ENCODE data around the gene MMP17. TPM values are rescaled to one million over a fixed set of nuclear protein-coding genes. Genes with fewer than 3 reads are reported as not detected.

MMP17 gene
- polyA plus RNA-seq, 2 donors = 1.8 to 2.0 TPM

DNA sequence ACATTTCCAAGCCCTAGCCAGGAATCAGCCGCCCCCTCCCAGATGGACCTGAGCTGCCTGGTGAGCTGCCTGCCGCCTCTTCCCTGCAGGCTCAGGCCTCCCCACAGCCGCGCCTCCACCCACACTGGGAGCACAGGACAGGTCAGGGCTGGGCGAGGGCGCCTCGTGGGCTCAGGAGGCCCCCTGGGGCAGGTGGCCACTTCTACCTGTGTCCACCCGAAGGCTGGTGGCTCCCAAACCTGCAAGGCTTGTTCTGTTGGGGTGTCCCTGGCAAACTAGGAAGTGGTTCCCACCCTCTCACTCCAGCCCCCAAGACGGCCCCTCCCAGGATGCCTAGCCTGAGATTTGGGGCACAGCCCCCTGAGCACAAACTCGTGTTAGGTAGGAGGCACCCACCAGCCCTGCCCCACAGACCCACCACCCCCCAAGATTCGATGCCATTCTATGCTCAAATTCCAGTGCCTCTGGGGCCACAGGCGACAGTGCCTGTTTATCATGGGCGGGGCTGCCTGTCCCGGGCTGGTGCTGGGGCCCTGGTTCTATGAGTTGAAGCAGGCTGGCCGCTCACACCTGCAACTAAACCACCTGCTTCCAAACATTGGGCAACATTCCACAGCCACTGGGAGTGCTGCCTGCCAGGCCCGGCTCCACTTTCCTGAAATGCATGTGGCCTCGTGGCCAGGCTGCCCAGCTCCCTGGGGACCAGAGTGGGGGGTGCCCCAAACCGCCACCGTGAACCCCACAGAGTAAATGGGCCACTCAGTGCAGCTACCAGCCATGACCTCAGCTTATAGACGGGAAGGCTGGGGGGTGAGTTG is 6.8 kb downstream of the MMP17 start:
- no peaks in the 10 kb centered on the region for H3K36me3 ChIP-seq (ENCODE audit: control insufficient read depth in 2 of 2, insufficient read depth in 2 of 2, low read length in 1 of 2)
- H3K27me3 ChIP-seq (ENCODE audit: control insufficient read depth in 1 of 2, insufficient read depth in 2 of 2, low read length in 2 of 2) = peaks cover 0 to 3% of the 10 kb centered on the region in 2 donors
- H3K4me1 ChIP-seq (ENCODE audit: control insufficient read depth in 2 of 2, insufficient read depth in 2 of 2, low read length in 1 of 2) = peaks cover 3 to 20% of the 10 kb centered on the region in 2 donors
- no peak overlapping the region for H3K27ac ChIP-seq (ENCODE audit: low read depth in 2 of 2, low read length in 1 of 2)
- H3K9me3 ChIP-seq (ENCODE audit: control insufficient read depth in 2 of 2, insufficient read depth in 1 of 2, low read depth in 1 of 2, low read length in 1 of 2) = no peaks in the 10 kb centered on the region
- no peak overlapping the region for H3K4me3 ChIP-seq (ENCODE audit: low read depth in 1 of 2, low read length in 2 of 2)
- WGBS, 2 donors = 56 to 58% methylated on average over 19 to 20 of the region's 20 CpGs

- Histone ChIP-seq H3K27ac (ENCODE audit: low read depth in 2 of 2, low read length in 1 of 2) (no peak overlapping the region), H3K4me3 (ENCODE audit: low read depth in 1 of 2, low read length in 2 of 2) (no peak overlapping the region), H3K36me3 (ENCODE audit: control insufficient read depth in 2 of 2, insufficient read depth in 2 of 2, low read length in 1 of 2) (no peaks in the 10 kb centered on the region), H3K4me1 (ENCODE audit: control insufficient read depth in 2 of 2, insufficient read depth in 2 of 2, low read length in 1 of 2) (peaks cover 3 to 17% of the 10 kb centered on the region in 2 donors), H3K27me3 (ENCODE audit: control insufficient read depth in 1 of 2, insufficient read depth in 2 of 2, low read length in 2 of 2) (peaks cover 0 to under 1% of the 10 kb centered on the region in 2 donors), H3K9me3 (ENCODE audit: control insufficient read depth in 2 of 2, insufficient read depth in 1 of 2, low read depth in 1 of 2, low read length in 1 of 2) (no peaks in the 10 kb centered on the region)
- 74 to 78% methylated on average over 7 of the region's 7 CpGs for WGBS, 2 donors
These were observed 7.5 kb downstream of the MMP17 start for GRCh38 chr12:131835616-131836171.

DNA sequence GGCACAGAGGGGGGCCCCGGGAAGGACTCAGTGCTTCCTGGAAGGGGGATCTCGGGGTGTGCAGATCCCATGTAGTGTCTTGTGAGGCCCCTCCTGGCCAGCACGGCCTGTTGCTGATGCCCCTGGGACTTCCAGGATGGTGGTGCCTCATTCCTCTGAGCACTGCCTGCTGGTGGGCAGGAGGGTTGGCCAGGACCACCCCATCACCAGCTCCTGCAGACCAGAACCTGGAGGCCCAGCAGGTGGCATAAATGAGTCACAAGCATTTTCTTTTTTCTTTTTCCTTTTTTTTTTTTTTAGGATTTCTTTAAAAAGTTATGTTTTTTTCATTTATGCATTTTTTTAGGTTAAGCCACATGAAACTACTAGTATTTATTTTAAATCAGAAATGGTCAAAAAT is 8.0 kb downstream of the MMP17 start:
- no peaks in the 10 kb centered on the region for H3K27me3 ChIP-seq (ENCODE audit: control insufficient read depth in 1 of 2, insufficient read depth in 2 of 2, low read length in 2 of 2)
- WGBS, 2 donors = 54 to 60% methylated on average over 3 of the region's 3 CpGs

DNA sequence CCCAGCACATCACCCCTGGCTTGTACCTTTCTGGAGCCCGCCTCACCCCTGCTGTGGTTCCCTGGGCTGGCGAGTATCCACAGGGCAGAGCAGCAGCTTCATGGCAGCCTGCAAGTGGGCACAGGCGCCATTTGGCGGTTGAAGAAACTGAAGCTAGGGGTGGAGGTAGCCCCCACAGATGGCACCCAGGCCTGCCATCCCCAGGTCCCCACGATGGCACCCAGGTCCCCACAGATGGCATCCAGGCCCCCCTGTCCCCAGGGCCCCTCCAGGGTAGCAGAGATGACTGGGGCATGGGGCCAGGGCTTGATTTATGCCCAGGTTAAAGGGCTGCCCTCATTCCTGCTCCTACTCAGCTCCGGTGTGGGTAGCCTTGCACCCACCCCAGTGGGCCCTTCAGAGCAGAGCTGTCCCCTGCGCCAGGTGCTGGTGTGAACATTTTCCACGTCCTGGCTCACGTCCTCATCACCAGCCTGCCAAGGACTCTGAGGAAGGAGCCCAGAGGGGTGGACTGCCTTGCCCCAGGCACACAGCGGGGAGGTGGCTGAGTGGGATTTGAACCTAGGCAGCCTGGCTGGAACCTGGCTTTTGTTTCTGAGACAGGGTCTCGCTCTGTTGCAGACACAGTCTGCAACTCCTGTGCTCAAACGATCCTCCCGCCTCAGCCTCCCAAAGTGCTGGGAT is 8.7 kb downstream of the MMP17 start:
- Histone ChIP-seq H3K27ac (ENCODE audit: low read depth in 2 of 2, low read length in 1 of 2) (no peak overlapping the region), H3K36me3 (ENCODE audit: control insufficient read depth in 2 of 2, insufficient read depth in 2 of 2, low read length in 1 of 2) (no peaks in the 10 kb centered on the region), H3K9me3 (ENCODE audit: control insufficient read depth in 2 of 2, insufficient read depth in 1 of 2, low read depth in 1 of 2, low read length in 1 of 2) (no peaks in the 10 kb centered on the region), H3K27me3 (ENCODE audit: control insufficient read depth in 1 of 2, insufficient read depth in 2 of 2, low read length in 2 of 2) (no peaks in the 10 kb centered on the region), H3K4me1 (ENCODE audit: control insufficient read depth in 2 of 2, insufficient read depth in 2 of 2, low read length in 1 of 2) (peaks cover 0 to 11% of the 10 kb centered on the region in 2 donors), H3K4me3 (ENCODE audit: low read depth in 1 of 2, low read length in 2 of 2) (no peak overlapping the region)
- WGBS, 2 donors = 72 to 80% methylated on average over 13 of the region's 13 CpGs

More for the DNA sequence above, 8.0 kb downstream of the MMP17 start:
- no peaks in the 10 kb centered on the region for H3K9me3 ChIP-seq (ENCODE audit: control insufficient read depth in 2 of 2, insufficient read depth in 1 of 2, low read depth in 1 of 2, low read length in 1 of 2)
- H3K4me3 ChIP-seq (ENCODE audit: low read depth in 1 of 2, low read length in 2 of 2) = no peak overlapping the region
- H3K36me3 ChIP-seq (ENCODE audit: control insufficient read depth in 2 of 2, insufficient read depth in 2 of 2, low read length in 1 of 2) = no peaks in the 10 kb centered on the region
- H3K27ac ChIP-seq (ENCODE audit: low read depth in 2 of 2, low read length in 1 of 2) = no peak overlapping the region
- H3K4me1 ChIP-seq (ENCODE audit: control insufficient read depth in 2 of 2, insufficient read depth in 2 of 2, low read length in 1 of 2) = peaks cover 3 to 14% of the 10 kb centered on the region in 2 donors

- 84 to 90% methylated on average over 44 to 46 of the region's 46 CpGs for WGBS, 2 donors
- Histone ChIP-seq H3K4me1 (ENCODE audit: control insufficient read depth in 2 of 2, insufficient read depth in 2 of 2, low read length in 1 of 2) (no peaks in the 10 kb centered on the region), H3K27ac (ENCODE audit: low read depth in 2 of 2, low read length in 1 of 2) (no peak overlapping the region), H3K36me3 (ENCODE audit: control insufficient read depth in 2 of 2, insufficient read depth in 2 of 2, low read length in 1 of 2) (no peaks in the 10 kb centered on the region), H3K27me3 (ENCODE audit: control insufficient read depth in 1 of 2, insufficient read depth in 2 of 2, low read length in 2 of 2) (no peaks in the 10 kb centered on the region), H3K9me3 (ENCODE audit: control insufficient read depth in 2 of 2, insufficient read depth in 1 of 2, low read depth in 1 of 2, low read length in 1 of 2) (no peaks in the 10 kb centered on the region), H3K4me3 (ENCODE audit: low read depth in 1 of 2, low read length in 2 of 2) (no peak overlapping the region)
These were observed 12.6 kb downstream of the MMP17 start for GRCh38 chr12:131840643-131841416.

- no peak overlapping the region for H3K27ac ChIP-seq (ENCODE audit: low read depth in 2 of 2, low read length in 1 of 2)
- no peaks in the 10 kb centered on the region for H3K9me3 ChIP-seq (ENCODE audit: control insufficient read depth in 2 of 2, insufficient read depth in 1 of 2, low read depth in 1 of 2, low read length in 1 of 2)
- H3K4me1 ChIP-seq (ENCODE audit: control insufficient read depth in 2 of 2, insufficient read depth in 2 of 2, low read length in 1 of 2) = no peaks in the 10 kb centered on the region
- H3K36me3 ChIP-seq (ENCODE audit: control insufficient read depth in 2 of 2, insufficient read depth in 2 of 2, low read length in 1 of 2) = no peaks in the 10 kb centered on the region
- 90 to 95% methylated on average over 22 of the region's 22 CpGs for WGBS, 2 donors
- no peaks in the 10 kb centered on the region for H3K27me3 ChIP-seq (ENCODE audit: control insufficient read depth in 1 of 2, insufficient read depth in 2 of 2, low read length in 2 of 2)
- no peak overlapping the region for H3K4me3 ChIP-seq (ENCODE audit: low read depth in 1 of 2, low read length in 2 of 2)
These were observed 13.4 kb downstream of the MMP17 start for GRCh38 chr12:131841547-131841946.

DNA sequence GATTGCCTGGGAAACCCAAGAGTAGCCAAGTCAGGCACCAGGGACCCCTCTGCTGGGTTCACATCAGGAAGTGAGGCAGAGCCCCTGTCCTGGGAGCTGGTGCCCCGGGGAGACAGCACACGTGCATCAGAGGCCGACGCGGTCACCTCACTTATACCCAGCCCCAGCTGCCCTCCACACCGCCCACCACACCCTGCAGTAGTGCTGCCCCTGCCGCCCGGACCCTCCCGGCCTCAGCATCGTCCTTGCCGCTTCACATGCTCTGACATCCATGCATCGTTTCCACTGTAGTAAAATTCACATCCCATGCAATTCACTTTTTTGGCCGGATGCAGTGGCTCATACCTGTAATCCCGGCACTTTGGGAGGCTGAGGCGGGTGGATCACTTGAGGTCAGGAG is 14.0 kb downstream of the MMP17 start:
- Histone ChIP-seq H3K4me3 (ENCODE audit: low read depth in 1 of 2, low read length in 2 of 2) (no peak overlapping the region), H3K4me1 (ENCODE audit: control insufficient read depth in 2 of 2, insufficient read depth in 2 of 2, low read length in 1 of 2) (no peaks in the 10 kb centered on the region), H3K36me3 (ENCODE audit: control insufficient read depth in 2 of 2, insufficient read depth in 2 of 2, low read length in 1 of 2) (no peaks in the 10 kb centered on the region), H3K27me3 (ENCODE audit: control insufficient read depth in 1 of 2, insufficient read depth in 2 of 2, low read length in 2 of 2) (no peaks in the 10 kb centered on the region), H3K27ac (ENCODE audit: low read depth in 2 of 2, low read length in 1 of 2) (no peak overlapping the region), H3K9me3 (ENCODE audit: control insufficient read depth in 2 of 2, insufficient read depth in 1 of 2, low read depth in 1 of 2, low read length in 1 of 2) (no peaks in the 10 kb centered on the region)
- 87% methylated on average over 15 of the region's 15 CpGs for WGBS, 2 donors

- Histone ChIP-seq H3K36me3 (ENCODE audit: control insufficient read depth in 2 of 2, insufficient read depth in 2 of 2, low read length in 1 of 2) (no peaks in the 10 kb centered on the region), H3K4me3 (ENCODE audit: low read depth in 1 of 2, low read length in 2 of 2) (no peak overlapping the region), H3K9me3 (ENCODE audit: control insufficient read depth in 2 of 2, insufficient read depth in 1 of 2, low read depth in 1 of 2, low read length in 1 of 2) (no peaks in the 10 kb centered on the region), H3K4me1 (ENCODE audit: control insufficient read depth in 2 of 2, insufficient read depth in 2 of 2, low read length in 1 of 2) (no peaks in the 10 kb centered on the region), H3K27me3 (ENCODE audit: control insufficient read depth in 1 of 2, insufficient read depth in 2 of 2, low read length in 2 of 2) (no peaks in the 10 kb centered on the region), H3K27ac (ENCODE audit: low read depth in 2 of 2, low read length in 1 of 2) (no peak overlapping the region)
- WGBS, 2 donors = 88 to 92% methylated on average over 16 of the region's 16 CpGs
These were observed 15.3 kb downstream of the MMP17 start for GRCh38 chr12:131843527-131843926.

- Histone ChIP-seq H3K4me1 (ENCODE audit: control insufficient read depth in 2 of 2, insufficient read depth in 2 of 2, low read length in 1 of 2) (no peaks in the 10 kb centered on the region), H3K27me3 (ENCODE audit: control insufficient read depth in 1 of 2, insufficient read depth in 2 of 2, low read length in 2 of 2) (no peaks in the 10 kb centered on the region), H3K36me3 (ENCODE audit: control insufficient read depth in 2 of 2, insufficient read depth in 2 of 2, low read length in 1 of 2) (no peaks in the 10 kb centered on the region), H3K27ac (ENCODE audit: low read depth in 2 of 2, low read length in 1 of 2) (no peak overlapping the region), H3K9me3 (ENCODE audit: control insufficient read depth in 2 of 2, insufficient read depth in 1 of 2, low read depth in 1 of 2, low read length in 1 of 2) (no peaks in the 10 kb centered on the region), H3K4me3 (ENCODE audit: low read depth in 1 of 2, low read length in 2 of 2) (no peak overlapping the region)
- 91 to 93% methylated on average over 11 of the region's 11 CpGs for WGBS, 2 donors
These were observed 15.9 kb downstream of the MMP17 start for GRCh38 chr12:131844140-131844539.
